Subcutaneous adipose tissue (tissue), 4 donors: ENCODE data around the gene IL26. TPM values are rescaled to one million over a fixed set of nuclear protein-coding genes. Genes with fewer than 3 reads are reported as not detected.

Experiments used
- CTCF ChIP-seq: fragments of 450-650 bp; IDR thresholded peaks from one replicate; pipeline ENCODE4 v1.5.1; 2016; ENCODE audit warnings: low read depth, mild to moderate bottlenecking, control low read depth, antibody characterized with exemption, moderate library complexity
- total RNA-seq, 4 donors: library from RNA; depleted of rRNA; stranded (reverse); fragments of >200 nt; gene quantifications; one replicate each; pipeline ENCODE4 v1.1.0, GENCODE V29; 2016

Gene IL26
- total RNA-seq, 4 donors from 2014 or later = not detected

- TF ChIP-seq CTCF = no peak
Observed at GRCh38 chr12:68163560-68164081, 62.0 kb downstream of the IL26 start.

- no peak for TF ChIP-seq CTCF
Observed at GRCh38 chr12:68162374-68162773, 63.2 kb downstream of the IL26 start.

GRCh38 chr12:68159681-68160304 lies 65.8 kb downstream of the IL26 start, which contains the start of gene IFNG:
Gene IFNG (minus strand): TSS chr12:68159740. CDS start chr12:68159615, 125 bp downstream.
- TF ChIP-seq CTCF = no peak

- no peak for TF ChIP-seq CTCF
Observed at GRCh38 chr12:68158432-68158831, 67.2 kb downstream of the IL26 start.

- TF ChIP-seq CTCF = no peak
Observed at GRCh38 chr12:68157380-68157779, 68.2 kb downstream of the IL26 start.

GRCh38 chr12:68156636-68157035 lies 69.0 kb downstream of the IL26 start:
- TF ChIP-seq CTCF = no peak

GRCh38 chr12:68154779-68155178 lies 70.8 kb downstream of the IL26 start:
- TF ChIP-seq CTCF = no peak

Other genes starting within 250 kb of the IL26 start
- gene IFNG-AS1, start 236.4 kb downstream of the IL26 start, total RNA-seq = under 1 TPM in 3 of 4 donors, not detected in 1; 0.22 to 0.68 (median 0.65) TPM
- gene IFNG, start 66.1 kb downstream of the IL26 start, total RNA-seq = not detected
- gene IL22, start 27.8 kb upstream of the IL26 start, total RNA-seq = not detected
- 10 to 100 TPM in 3 of 4 donors, 1 to 10 TPM in 1; 8.3 to 18.8 (median 13.9) TPM for gene MDM1, start 106.6 kb upstream of the IL26 start, total RNA-seq